Cardiac fibroblast (primary cell): ENCODE measurements around the gene TMEM184C.
A peak's percentile ranks its signal among the peaks of the same experiment; 100 is the strongest.

Experiments
- DNase-seq, 2 donors: peaks; one replicate each; pipeline versions ENCODE4 v3.0.0 to v3.0.0-alpha.2; 2010; ENCODE audit warnings: low read depth in 2 of 2
- H3K4me3 ChIP-seq, 2 donors: replicated peaks in 1 of 2; 1 replicate in 1 of 2; 2 replicates in 1 of 2; pipeline ENCODE4 v1.5.1; 2011; ENCODE audit warnings: low read depth in 2 of 2, low read length in 2 of 2, mild to moderate bottlenecking in 2 of 2, moderate library complexity in 1 of 2
- CTCF ChIP-seq: IDR thresholded peaks from one replicate; pipeline ENCODE4 v1.5.1; 2011; ENCODE audit warnings: low read depth, mild to moderate bottlenecking, low read length, inconsistent platforms

The TMEM184C gene

GRCh38 chr4:147629783-147630730 is 12.9 kb downstream of the TMEM184C start:
- peak in 1 of 2 donors; percentile 38 for DNase-seq
- TF ChIP-seq CTCF: no peak
- no peak overlapping the region for H3K4me3 ChIP-seq

GRCh38 chr4:147633113-147633512 is 15.9 kb downstream of the TMEM184C start:
- no peak for TF ChIP-seq CTCF
- DNase-seq: peak in 1 of 2 donors; percentile 17
- H3K4me3 ChIP-seq: no peak overlapping the region

- H3K4me3 ChIP-seq: no peak overlapping the region
- TF ChIP-seq CTCF: no peak
- DNase-seq: no peak
Measured at GRCh38 chr4:147633643-147634042, 16.4 kb downstream of the TMEM184C start.

- no peak overlapping the region for H3K4me3 ChIP-seq
- no peak for TF ChIP-seq CTCF
- DNase-seq: no peak
Measured at GRCh38 chr4:147635348-147635747, 18.2 kb downstream of the TMEM184C start.

- no peak for TF ChIP-seq CTCF
- H3K4me3 ChIP-seq: no peak overlapping the region
- no peak for DNase-seq
Measured at GRCh38 chr4:147638365-147638764, 21.2 kb downstream of the TMEM184C start.

- peak; percentile 11 to 32 for DNase-seq
- H3K4me3 ChIP-seq: no peak overlapping the region
- TF ChIP-seq CTCF: no peak
Measured at GRCh38 chr4:147638942-147639341, 21.7 kb downstream of the TMEM184C start.

- H3K4me3 ChIP-seq: no peak overlapping the region
- TF ChIP-seq CTCF: no peak
- peak in 1 of 2 donors; percentile 25 for DNase-seq
Measured at GRCh38 chr4:147639388-147639787, 22.2 kb downstream of the TMEM184C start.
